NCI-H1092 treated with DMSO at 0.1 percent for 48 hours (cell line): ENCODE results near the gene CAMTA1.
A peak's percentile ranks its signal among the peaks of the same experiment; 100 is the strongest.

Experiments
- DNase-seq: peaks from one replicate; lab custom pipeline; 2025; lab: John Stamatoyannopoulos, UW

CAMTA1 gene

DNA sequence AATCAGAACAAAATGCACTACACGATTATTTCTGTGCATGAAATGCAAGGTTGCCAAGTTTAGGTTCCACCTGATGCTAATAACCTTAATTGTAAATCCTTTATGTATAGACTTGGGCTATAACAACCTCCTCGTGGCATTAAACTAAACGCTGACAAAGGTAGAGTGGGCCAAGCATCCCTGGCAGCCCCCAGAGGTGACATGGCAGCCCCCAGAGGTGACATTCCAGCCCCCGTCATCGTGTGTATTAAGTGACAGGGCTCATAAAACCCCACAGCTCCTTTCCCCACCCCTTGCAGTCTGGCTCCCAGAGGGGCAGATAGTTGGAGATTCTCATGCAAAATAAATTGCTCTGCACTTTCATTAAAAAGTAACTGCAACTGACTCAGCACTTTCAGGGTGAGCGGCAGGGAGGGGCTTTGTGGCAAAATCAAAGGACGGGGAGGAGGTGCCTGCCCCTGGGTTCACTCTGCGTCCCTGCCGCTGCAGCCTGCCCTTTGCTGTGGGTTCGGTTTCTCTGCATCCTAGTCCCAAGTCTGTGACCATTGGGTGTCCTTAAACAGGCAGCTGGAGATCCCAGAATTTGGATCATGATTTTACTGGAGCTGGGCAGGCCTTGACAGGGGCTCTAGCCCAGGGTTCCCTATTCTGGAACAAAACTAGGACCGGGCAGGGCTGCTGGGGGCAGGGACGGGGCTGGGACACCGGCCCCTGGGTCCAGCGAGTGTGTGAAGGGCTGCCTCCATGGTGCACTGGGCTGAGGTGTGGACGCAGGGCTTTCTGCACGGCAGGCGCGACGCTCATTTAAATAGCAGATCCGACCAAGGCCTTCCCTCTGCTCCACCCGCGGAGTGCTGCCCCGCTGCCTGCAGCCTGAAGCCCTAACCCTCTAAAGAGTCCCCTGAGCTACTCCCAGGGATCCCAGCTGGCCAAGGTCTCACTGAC lies 751.0 kb downstream of the CAMTA1 start:
- DNase-seq = no peak

DNA sequence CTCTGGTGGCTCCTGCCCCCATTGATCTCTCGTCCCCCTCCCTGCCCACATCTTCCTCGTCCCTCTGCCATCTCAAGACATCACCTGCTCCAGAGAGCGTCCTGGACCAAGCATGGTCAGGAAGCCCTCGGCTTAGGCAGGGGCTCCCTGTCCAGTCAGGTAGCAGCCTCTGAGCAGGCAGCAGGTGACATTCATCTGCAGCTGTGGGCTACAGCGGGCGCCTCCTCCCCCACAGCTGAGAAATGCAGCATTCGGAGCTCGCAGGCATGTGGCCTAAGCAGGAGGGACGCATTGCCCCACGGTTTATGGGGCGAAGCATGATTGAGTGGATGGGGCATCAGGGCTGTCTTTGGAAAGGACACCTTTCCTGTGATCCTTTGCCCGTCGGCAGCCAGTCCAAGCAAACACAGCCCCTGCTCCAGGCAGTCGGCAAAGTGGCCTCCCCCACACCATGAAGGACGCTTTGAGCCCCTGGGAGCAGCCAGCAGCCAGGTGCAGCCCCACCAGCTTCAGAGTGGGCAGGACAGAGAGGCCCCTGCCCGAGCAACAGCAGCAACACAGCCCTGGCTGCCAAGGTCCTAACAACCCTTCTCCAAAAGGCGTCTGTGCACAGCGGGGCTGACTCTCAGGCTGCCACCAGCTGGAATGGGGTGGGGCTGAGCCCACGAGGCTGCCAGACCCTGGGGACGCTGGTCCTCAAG lies 751.8 kb downstream of the CAMTA1 start:
- peak; percentile 79 for DNase-seq

DNA sequence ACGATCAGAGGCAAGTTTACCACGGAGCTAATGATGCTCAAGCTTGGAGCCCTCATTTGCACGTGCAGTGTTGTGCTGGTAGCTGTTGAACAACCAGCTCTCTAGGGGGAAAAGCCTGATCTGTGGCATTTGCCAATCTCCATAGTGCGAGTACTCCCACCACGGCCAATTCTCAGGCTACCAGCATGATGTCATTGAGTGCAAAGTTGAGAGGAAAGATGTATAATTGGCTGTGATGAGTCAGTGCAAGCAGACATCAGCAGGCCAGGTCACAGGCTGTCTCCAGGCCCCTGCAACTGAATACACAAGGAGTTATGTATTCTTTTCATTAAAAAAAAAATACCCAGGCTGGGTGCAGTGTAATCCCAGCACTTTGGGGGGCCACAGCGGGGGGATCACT lies 752.8 kb downstream of the CAMTA1 start:
- DNase-seq = no peak

DNA sequence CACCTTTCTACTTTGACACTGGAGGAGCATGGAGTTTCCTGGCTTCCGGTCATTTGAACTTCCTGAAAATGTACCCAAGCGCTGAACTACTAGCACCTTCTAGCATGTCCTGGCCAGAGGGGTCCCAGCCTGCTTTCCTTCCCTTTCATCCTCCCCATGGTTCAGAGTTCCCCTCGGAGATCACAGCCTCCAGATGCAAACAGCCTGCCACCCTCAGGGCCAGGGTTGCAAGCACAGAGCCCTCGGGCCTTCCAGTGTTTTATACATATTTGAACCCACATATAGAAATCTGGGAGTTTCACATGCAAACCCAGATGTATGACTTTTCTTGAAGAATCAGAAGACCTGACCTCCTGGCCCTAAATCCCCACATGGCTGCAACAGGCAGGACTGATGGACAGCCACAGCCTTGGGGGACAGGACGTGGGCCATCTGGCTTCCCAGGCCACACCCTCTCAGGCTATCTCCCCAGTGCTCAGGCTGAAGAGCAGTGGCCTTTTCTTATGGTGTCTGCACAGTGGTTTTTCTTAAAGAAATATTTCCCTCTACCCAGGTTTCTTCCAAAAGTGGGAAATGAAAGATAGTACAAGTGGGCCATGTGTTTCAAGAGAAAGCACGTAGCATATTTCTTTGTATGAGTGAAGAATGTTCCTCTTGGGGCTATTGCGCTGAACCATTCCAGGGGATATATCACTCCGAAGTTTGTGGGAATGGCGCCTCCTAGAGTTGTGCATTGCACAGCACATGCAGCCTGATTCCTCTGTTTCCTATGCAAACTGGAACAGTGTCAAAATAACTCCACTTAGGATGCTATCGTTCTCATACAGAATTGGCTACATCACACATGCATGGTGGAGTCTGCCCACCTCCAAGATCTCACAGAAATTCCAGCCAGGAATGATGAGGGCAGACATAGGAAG lies 753.9 kb downstream of the CAMTA1 start:
- DNase-seq = no peak

DNA sequence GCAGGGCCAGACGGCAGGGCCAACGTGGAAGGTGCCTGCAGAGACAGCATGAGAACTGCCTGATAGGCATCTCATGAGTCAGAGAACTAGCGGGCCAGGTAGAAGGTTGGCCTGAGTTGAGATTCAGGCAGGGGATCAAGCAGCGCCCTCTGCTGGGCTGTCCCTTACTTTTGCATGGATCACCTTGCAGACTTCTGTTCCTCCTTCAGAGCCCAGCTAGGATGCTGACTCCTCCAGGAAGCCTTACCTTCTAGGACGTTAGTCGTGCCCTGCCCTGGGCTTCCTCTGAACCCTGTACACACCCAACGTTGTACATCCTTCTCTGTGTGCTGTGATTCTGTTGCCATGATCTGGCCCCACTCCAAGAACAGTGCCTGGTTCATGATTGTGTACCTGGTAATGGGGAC lies 754.5 kb downstream of the CAMTA1 start:
- peak; percentile 38 for DNase-seq

DNA sequence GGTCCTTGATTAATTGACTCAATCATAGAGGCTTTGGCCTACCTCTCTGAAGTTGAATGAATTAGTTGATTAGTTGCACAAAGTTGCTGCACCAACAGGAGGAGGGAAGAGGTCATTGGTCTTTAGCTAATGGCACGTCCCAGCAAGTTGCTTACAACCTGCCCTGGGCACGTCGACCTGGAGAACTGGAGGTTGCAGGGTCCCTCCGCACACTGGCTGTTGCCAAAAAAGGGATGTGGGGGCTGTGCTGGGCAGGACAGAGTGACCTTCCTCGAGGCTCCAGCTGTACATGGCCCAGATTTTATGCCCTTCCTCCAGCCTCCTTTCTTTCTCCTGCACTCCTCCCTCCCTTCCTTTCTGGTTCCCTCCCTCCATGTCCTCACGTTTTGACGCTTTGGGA lies 755.6 kb downstream of the CAMTA1 start:
- no peak for DNase-seq

DNA sequence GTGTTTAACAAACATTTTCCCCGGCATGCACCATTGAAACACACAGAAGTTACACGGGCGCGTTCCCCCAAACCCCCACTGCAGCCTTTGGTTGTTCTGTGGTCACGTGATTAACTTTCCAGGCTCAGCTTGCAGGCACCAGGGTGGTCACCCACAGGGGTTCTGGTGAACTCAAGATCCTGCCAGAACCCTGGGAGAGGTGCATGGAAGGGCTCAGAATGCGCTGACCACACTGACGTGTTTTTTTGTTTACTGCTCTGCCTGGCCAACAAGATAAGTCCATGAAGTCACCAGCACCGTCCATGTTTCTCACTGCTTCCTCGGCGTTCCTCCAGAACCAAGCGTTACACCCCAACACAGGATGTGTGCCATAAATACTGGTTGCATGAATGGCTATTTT lies 756.4 kb downstream of the CAMTA1 start:
- DNase-seq = no peak

DNA sequence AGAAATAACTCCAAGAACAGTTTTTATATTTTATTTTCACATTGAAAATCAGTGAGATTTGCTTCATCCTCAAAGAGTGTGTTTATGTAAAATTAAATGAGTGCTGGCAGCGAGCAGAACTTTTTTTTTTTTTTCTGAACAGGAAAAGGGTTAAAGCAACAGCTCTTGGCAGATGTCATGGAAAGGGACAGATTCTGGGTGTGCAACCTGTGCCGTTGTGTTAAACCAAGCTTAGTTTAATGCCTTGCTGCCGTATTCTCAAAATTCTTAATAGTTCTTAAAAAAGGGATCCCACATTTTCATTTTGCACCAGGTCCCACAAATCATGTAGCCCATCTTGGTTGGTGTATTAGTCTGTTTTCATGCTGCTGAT lies 758.5 kb downstream of the CAMTA1 start:
- no peak for DNase-seq

DNA sequence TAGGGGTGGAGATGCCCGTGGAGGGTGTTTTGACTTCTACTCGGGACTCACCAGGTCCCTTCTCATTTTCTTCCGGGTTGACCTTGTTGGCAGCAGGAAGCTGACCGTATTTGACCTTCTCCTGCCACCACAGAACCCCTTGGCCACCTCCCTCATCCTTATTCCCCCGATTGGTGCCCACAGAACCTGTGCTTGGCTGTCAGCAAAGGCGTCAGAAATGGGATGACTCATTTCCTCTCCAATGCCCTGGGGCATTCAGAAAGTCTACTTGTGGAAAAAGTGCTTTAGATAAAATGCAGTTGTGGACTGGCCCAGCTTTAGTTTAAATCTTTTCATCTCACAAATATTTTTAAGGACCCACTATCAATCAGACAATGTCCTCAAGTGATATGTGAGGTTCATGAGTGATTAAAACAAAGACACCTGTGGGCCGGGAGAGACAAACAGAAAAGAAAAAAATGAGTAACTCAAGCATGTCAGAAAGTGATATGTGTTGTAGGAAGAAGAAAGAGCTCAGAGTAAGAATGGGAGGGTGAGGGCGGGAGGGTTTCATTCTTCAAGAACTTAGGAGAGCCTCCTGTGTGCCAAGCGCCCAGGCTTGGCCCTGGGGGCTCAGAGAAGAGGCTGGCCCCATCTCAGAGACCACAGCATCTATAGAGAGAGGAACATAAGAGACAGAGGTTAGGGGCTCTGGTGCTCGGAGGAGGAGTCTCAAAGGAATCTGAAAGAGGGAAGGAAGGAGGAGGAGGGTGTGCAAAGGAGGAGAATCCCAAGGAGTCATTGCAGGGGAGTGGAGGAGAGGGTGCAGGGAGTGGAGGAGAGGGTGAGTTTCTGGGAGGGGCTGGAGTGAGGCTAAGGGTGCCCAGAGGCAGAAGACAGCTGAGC lies 764.3 kb downstream of the CAMTA1 start:
- no peak for DNase-seq

DNA sequence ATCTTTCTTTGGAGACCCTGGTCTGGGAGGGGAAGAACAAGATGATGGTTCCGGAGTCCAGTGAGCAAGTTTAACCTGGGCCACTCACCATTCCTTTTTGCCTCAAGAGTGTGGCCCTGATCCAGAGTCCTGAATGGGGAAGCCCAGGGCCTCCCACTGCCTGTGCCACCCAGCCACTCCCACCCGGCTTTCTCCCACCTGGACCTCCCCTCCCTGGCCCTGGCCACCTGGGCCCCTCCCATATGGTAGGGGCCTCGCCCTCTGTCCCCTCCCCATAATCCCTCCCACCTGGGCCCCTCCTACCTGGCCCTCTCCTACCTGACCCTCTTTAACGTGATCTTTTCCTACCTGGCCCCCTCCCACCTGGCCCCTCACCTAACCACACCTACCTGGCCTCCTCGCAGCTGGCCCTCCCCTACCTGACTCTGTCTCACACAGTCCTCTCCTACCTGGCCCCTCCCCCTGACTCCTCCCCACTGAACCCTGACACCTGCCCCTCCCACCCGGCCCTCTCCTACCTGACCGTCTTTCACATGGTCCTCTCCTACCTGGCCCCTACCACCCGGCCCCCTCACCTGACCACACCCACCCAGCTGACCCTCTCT lies 765.1 kb downstream of the CAMTA1 start:
- DNase-seq = no peak

DNA sequence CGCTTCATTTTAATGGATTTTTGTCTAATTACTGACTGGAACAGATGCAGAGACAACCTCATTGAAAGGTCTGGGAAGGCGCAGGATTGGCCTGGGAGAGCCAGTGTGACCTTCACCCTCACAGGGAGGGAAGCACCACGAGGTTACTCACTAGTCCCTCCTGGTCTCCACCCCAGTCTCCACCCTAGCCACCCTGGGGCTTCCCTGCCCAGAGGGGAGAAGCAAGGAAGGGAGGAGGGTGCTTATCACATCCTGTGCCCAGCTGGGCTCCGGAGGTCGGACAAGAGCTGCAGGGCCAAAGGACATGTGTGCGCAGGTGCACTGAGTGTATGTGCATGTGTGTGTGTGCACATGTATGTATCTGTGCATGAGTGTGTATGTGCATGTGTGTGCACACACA lies 765.7 kb downstream of the CAMTA1 start:
- DNase-seq = no peak

DNA sequence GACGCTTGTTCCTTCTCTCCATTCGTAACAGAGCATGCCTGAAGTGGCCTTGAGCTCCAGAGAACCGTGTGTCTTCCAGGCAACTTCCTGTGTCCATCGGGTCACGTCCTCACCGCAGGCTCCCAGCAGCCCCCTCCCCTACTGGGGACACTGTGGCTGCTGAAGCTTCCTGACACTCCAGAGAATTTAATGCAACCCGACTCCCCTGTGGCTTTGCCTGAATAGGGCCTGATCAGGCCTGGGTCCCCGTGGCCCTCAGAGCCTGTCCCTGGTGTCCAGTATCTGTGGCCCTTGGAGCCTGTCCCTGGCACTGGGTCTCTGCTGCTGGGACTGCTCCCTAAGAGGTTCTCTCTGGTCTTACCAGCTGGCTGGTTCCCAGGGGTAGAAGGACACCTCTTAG lies 766.2 kb downstream of the CAMTA1 start:
- DNase-seq = no peak

DNA sequence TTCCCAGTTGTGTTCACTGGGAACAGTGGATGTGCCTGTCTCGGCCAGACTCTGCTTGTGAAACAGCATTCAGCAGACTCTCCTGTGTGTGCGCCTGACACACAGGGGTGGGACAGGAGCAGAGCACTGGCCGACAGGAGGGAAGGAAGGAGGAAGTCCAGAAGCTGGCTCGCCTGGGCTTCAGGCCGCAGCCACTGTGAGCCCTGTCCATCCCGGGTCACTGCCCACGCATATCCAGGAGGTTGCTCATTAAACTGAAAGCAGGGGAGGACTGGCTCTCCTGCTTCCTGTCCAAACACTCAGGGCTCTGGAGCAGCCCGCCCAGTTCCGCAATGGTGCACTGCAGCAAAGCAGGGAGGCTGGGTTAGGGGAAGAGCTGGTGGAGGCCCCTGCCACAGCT lies 767.1 kb downstream of the CAMTA1 start:
- no peak for DNase-seq

DNA sequence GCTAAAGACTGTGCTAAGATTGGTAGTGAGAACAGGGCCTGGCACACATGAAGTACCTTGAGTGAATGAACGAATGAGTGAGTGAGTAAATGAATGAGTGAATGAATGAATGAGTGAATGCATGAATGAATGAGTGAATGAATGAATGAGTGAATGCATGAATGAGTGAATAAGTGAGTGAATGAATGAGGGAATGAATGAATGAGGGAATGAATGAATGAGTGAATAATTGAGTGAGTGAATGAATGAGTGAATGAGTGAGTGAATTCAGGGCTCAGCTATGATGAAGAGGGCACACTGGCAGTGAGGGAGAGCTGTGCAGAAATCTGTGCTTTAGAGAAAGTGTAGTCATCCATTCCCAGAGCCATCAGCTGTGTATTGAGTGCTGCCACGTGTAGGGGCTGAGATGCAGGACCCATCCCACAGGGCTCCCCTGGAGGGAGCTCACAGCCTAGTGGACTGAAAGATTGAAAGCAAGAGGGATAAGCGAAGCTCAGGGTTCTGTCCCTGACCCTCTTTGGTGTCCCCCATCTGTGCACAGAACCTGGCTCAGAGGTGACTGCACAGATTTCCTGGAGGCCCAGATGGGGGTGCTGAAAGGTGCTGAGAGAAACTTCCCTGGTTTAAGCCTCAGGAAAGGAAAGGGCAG lies 767.9 kb downstream of the CAMTA1 start:
- DNase-seq = peak; percentile 17

DNA sequence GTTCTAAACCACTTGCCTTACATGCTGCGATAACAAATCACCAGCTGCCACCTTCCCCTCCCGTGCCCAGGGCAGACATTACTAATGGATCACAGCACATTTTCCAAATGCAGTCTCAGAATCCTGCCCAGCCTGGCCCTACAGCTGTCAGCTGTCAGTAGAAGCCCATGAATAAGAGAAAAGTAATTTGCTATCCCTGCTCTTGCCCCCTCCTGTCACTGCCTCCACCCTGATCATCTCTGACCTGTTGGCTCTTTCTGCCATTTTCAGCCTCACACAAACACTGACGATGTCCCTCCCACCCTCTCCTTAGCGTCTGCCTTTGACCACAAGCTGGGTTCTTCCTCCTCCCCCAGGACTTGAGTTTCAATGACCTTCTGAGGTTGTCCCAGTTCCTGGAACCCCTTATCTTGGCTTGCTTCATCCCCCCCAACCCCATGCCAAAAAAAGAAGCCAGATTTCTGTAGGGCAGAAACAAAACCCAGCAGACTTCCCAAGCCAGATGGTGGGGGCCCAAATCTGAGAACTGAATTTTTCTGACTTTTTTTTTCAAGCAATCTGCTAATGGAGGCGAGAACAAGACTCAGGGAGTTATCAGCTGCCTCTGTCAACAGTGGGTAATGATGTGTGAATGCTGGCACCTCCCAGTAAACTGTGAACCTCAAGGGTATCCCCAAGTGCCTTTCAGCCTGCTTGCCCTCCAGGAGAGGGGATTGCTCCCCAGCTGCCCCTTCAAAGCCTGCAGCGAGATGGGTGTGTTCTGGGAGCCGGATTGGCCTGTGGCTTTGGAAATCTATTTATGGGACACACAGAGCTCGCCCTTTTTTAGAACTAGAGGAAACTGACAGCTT lies 769.4 kb downstream of the CAMTA1 start:
- peak; percentile 27 for DNase-seq

DNA sequence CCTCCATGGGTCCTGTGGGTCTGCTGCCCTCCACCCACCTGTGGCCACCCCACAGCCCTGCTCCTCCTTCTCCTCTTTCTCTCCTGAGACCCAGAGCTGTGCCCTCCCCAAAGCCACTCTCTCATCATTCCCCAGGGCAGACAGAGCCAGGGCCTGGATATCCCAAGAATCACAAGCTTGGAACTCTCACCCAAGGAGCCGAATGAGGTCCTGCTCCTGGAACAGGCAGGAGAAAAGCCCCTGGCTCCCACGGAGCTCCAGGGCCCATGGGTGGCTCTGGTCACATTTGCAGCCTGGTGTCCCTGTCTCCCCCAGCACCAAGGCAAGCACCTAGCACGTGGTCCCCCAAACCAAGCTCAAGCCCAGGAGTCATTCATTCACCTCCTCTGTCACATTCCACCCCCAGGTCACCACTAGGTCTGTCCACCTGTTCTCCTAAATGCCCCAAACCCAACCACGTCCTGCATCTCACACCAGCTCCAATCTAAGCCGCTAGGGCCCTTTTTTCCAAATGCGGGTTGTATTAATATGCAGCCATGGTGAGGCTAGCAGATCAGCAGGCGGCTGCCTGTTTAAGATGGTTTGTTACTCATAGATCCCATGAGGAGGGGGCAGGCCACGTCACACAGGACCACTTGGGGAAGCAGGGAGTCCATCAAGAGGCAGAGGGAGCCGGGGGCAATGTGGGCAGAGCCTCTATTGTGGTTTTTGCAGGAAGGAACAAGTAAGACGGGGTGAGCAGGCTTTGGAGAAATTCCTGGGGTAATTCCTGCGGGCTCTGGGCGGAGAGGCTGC lies 770.3 kb downstream of the CAMTA1 start:
- DNase-seq = no peak

DNA sequence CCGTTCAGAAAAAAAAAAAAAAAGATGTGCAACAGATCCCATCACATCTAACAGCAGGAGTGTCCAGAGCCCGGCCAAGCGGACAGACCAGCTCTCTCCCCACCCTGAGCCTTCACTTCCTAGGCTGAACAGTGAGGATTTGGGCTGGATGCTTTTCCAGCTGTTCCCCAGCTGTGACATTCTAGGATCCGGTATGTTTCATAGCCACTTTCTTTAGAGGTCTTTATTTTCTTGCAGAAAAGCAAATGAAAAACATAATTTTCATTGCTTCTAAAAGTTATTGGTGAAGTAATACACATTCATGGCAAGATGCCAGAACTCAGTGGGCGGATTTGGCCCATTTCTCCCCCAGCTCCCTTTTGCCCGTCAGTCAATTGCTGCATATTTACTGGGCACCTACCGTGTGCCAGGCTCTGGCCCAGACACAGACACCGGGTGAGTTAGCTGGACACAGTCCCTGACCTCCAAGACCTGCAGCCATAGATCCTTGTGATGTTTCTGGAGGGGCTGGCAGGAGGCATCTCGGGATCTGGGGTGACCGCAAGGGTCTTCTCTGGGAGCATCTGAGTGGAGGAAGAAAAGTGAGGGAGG lies 772.1 kb downstream of the CAMTA1 start:
- no peak for DNase-seq

DNA sequence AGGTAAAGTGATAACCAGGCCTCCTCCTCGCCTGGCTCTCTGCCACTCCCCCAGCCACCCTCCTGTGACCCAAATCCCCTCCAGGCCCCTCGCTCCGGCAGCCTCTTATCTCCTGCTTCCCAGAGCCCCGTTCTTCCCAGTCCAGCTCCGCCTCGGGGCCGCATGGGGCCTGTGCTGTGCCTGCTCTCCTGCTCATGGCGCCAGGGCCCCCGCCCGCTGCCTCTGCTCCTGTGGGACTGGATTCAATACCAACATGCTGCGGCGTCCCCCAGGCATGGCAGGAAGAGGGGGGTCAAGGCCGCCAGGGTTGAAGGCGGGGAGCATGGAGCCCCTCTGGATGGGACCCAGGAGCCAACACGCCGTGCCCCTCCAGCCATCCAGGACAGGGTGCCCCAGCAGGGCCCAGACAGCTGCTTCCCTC lies 772.8 kb downstream of the CAMTA1 start:
- no peak for DNase-seq
